ENCODE measurements around the gene CHN2.

DNA sequence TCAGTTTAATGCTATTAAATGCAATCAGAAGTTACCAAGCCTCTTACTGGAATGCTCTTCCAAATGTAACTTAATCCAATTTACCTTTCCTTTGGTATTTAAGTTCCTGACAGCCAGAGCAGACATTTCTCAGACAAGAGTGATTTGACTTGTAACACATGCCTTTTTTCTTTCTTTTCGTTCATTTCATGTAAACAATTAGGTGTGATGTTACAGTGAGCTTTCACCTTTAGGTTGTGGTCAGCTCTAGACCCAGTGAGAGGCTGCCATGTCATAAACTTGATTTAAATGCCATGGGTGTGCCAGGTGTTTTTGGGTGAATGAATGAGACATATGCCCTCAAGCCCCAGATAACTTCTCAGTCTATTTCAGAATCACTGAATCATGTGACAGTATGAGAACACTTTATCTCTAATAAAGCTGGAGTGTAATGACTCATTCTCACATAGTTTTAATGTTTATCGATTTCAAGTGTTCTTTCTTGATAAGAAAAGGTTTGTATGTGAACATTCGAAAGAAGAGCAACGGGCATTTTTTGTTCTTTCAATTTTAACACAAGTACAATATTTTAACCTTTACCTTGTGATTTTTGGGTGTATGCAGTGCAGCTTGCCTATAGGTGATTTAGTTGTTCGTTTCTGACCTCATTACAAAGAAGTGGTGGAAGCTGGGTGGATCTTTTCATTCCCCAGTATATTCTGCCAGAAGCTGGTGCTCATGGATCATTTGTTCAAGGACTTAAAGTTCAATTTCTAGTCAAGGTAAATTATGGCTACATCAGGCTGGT is 61.5 kb downstream of the CHN2 start:
- TF ChIP-seq, protein P1, sequence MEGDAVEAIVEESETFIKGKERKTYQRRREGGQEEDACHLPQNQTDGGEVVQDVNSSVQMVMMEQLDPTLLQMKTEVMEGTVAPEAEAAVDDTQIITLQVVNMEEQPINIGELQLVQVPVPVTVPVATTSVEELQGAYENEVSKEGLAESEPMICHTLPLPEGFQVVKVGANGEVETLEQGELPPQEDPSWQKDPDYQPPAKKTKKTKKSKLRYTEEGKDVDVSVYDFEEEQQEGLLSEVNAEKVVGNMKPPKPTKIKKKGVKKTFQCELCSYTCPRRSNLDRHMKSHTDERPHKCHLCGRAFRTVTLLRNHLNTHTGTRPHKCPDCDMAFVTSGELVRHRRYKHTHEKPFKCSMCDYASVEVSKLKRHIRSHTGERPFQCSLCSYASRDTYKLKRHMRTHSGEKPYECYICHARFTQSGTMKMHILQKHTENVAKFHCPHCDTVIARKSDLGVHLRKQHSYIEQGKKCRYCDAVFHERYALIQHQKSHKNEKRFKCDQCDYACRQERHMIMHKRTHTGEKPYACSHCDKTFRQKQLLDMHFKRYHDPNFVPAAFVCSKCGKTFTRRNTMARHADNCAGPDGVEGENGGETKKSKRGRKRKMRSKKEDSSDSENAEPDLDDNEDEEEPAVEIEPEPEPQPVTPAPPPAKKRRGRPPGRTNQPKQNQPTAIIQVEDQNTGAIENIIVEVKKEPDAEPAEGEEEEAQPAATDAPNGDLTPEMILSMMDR (IDR thresholded peaks at IDR 0.05; ENCODE audit: low read depth, low read length): no peak
- TF ChIP-seq POLR2A (IDR thresholded peaks at IDR 0.05; ENCODE audit: extremely low read depth, insufficient read length) (no peak), MYC (IDR thresholded peaks at IDR 0.05; ENCODE audit: low read depth, low read length) (no peak)
